Testis (tissue), 3 donors: ENCODE measurements around the gene MMP11. TPM values are rescaled to one million over a fixed set of nuclear protein-coding genes. Genes with fewer than 3 reads are reported as not detected.
A peak's percentile ranks its signal among the peaks of the same experiment; 100 is the strongest.

Experiments
- DNase-seq: peaks from one replicate; pipeline ENCODE4 v3.0.0-alpha.2; 2019
- H3K27ac ChIP-seq, 2 donors: fragments of 200-600 bp; sonication (generic); one replicate each; pipeline ENCODE4 v1.5.1; 2019
- H3K27me3 ChIP-seq: fragments of 200-600 bp; sonication (generic); one replicate; pipeline ENCODE4 v1.5.1; 2019
- H3K36me3 ChIP-seq: fragments of 200-600 bp; sonication (generic); one replicate; pipeline ENCODE4 v1.5.1; 2017; ENCODE audit warnings: low read depth; ENCODE audit errors: missing control alignments
- H3K4me1 ChIP-seq: fragments of 200-600 bp; sonication (generic); one replicate; pipeline ENCODE4 v1.5.1; 2019
- H3K4me3 ChIP-seq, 2 donors: fragments of 200-600 bp; sonication (generic); one replicate each; pipeline ENCODE4 v1.5.1; 2017 to 2019
- H3K9me3 ChIP-seq: fragments of 200-600 bp; sonication (generic); one replicate; pipeline ENCODE4 v1.5.1; 2017
- CTCF ChIP-seq, 3 experiments: fragments of 450-650 bp in 2 of 3; fragments of 200-600 bp in 1 of 3; sonication (generic) in 1 of 3; IDR thresholded peaks; one replicate each; pipeline ENCODE4 v1.5.1; 2016 to 2019; ENCODE audit warnings: antibody characterized with exemption in 3 of 3, mild to moderate bottlenecking in 2 of 3, moderate library complexity in 1 of 3
- POLR2A ChIP-seq: fragments of 450-650 bp; IDR thresholded peaks from one replicate; pipeline ENCODE4 v1.6.1; 2017; ENCODE audit warnings: antibody characterized with exemption, mild to moderate bottlenecking, moderate library complexity
- WGBS, 2 donors: methylation state at CpG; one replicate each; pipeline ENCODE4 v1.1.5; 2018; 5-methylcytosine and 5-hydroxymethylcytosine counted together
- intact Hi-C: fragments of 100-400 bp; cut with DNase I; formaldehyde crosslinking; loops from one replicate; pipeline ENCODE4 v1.15.1; 2023; ENCODE audit warnings: low total_unique reads
- polyA plus RNA-seq: library from polyadenylated mRNA; stranded (reverse); fragments of 350-450 nt; fragmentation: Illumina TruSeq; extraction: RNeasy Lipid Tissue Mini Kit (QIAGEN cat#74804); gene quantifications from one replicate; pipeline ENCODE4 v1.2.3, GENCODE V29; 2014; ENCODE audit warnings: low read depth, low replicate concordance; ENCODE audit not compliant: insufficient read depth
- total RNA-seq, 2 donors: library from RNA; depleted of rRNA; stranded (reverse); fragments of >200 nt; gene quantifications; one replicate each; pipeline ENCODE4 v1.2.3, GENCODE V29; 2016

The MMP11 gene
- total and polyA plus RNA-seq, 3 donors from 2014 or later = 13.6 to 36.1 (median 32.4) TPM

GRCh38 chr22:23817146-23817545 lies 44.5 kb downstream of the MMP11 start:
- no peaks in the 10 kb centered on the region for H3K27me3 ChIP-seq
- no peak for DNase-seq
- peaks cover 3% of the 10 kb centered on the region for H3K4me1 ChIP-seq
- intact Hi-C loops = no loop called here
- H3K27ac ChIP-seq = no peak overlapping the region
- H3K36me3 ChIP-seq = no peaks in the 10 kb centered on the region
- H3K9me3 ChIP-seq = no peaks in the 10 kb centered on the region
- TF ChIP-seq POLR2A = no peak
- no peak for TF ChIP-seq CTCF (IDR thresholded peaks at IDR 0.05)
- WGBS, 2 donors = 82 to 91% methylated on average over 6 of the region's 6 CpGs
- H3K4me3 ChIP-seq = no peak overlapping the region

GRCh38 chr22:23818541-23818940 lies 45.9 kb downstream of the MMP11 start:
- WGBS, 2 donors = 82 to 89% methylated on average over 2 of the region's 2 CpGs
- TF ChIP-seq POLR2A (no peak), CTCF (IDR thresholded peaks at IDR 0.05) (no peak)
- Histone ChIP-seq H3K27ac (no peak overlapping the region), H3K9me3 (no peaks in the 10 kb centered on the region), H3K36me3 (no peaks in the 10 kb centered on the region), H3K4me3 (no peak overlapping the region), H3K4me1 (peaks cover 17% of the 10 kb centered on the region), H3K27me3 (no peaks in the 10 kb centered on the region)
- intact Hi-C loops = no loop called here
- DNase-seq = no peak

- WGBS, 2 donors = 59 to 63% methylated on average over 2 to 4 of the region's 4 CpGs
- DNase-seq = no peak
- TF ChIP-seq POLR2A (no peak), CTCF (IDR thresholded peaks at IDR 0.05) (no peak)
Measured at GRCh38 chr22:23820748-23821211, 48.1 kb downstream of the MMP11 start.

GRCh38 chr22:23822101-23822671 lies 49.5 kb downstream of the MMP11 start:
- H3K4me3 ChIP-seq = no peak overlapping the region
- no peaks in the 10 kb centered on the region for H3K9me3 ChIP-seq
- peak overlapping the region; percentile 50 to 67 for H3K27ac ChIP-seq
- TF ChIP-seq CTCF (IDR thresholded peaks at IDR 0.05) (no peak), POLR2A (no peak)
- intact Hi-C loops = no loop called here
- whole genome bisulfite sequencing, 2 donors = 61 to 86% methylated on average over 3 to 6 of the region's 6 CpGs
- DNase-seq = no peak
- peaks cover 32% of the 10 kb centered on the region for H3K4me1 ChIP-seq
- no peaks in the 10 kb centered on the region for H3K27me3 ChIP-seq
- H3K36me3 ChIP-seq = no peaks in the 10 kb centered on the region

More at GRCh38 chr22:23820748-23821211, 48.1 kb downstream of the MMP11 start:
- no peak overlapping the region for H3K27ac ChIP-seq
- peaks cover 32% of the 10 kb centered on the region for H3K4me1 ChIP-seq
- no peak overlapping the region for H3K4me3 ChIP-seq
- H3K36me3 ChIP-seq = no peaks in the 10 kb centered on the region
- intact Hi-C loops = no loop called here
- H3K27me3 ChIP-seq = no peaks in the 10 kb centered on the region
- no peaks in the 10 kb centered on the region for H3K9me3 ChIP-seq

- Histone ChIP-seq H3K9me3 (no peaks in the 10 kb centered on the region), H3K4me3 (no peak overlapping the region), H3K27me3 (no peaks in the 10 kb centered on the region), H3K27ac (peak overlapping the region; percentile 63), H3K4me1 (peaks cover 32% of the 10 kb centered on the region), H3K36me3 (no peaks in the 10 kb centered on the region)
- TF ChIP-seq POLR2A (no peak), CTCF (IDR thresholded peaks at IDR 0.05) (no peak)
- WGBS, 2 donors = 54 to 56% methylated on average over 12 to 14 of the region's 14 CpGs
- intact Hi-C loops = no loop called here
- DNase-seq = peak; percentile 92
Measured at GRCh38 chr22:23823331-23823791, 50.7 kb downstream of the MMP11 start.
